ENCODE results near the gene MAP4K4.
"Not testable (repeated sequence)": the region's sequence is repeated elsewhere in the genome, so short reads cannot be mapped to it uniquely, and the experiment has no call there.

MAP4K4 gene

DNA sequence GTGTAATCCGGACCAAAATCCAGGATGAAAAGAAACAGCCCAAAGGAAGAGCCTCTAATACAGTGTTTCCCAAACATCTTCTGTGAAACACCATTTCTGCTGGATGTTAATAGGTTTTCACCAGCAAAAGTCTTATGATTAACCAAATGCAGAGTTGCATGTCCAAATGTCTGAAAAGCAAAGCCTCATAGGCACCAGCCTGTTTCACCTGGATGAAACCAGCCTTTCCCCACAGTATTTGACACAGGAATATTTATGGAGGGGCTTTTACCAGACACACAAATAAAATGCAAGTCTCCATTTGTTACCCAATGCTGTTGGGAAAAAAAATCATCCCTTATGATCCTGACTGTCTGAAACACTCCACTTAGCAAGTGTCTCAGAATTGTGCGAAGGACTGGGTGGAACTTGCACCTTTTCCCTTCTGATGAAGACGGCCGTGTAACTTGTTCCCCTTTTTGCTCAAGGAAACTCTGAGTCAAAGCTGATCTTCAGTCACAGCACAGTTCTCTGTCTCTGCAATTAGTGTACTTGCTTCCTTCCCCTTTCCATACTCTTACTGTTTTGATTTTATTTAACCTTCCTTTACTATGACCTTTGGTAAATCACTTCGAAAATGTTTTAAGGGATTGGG, 223.9 kb downstream of the MAP4K4 start:
- no peak for DNase-seq (ENCODE audit: low read depth)

DNA sequence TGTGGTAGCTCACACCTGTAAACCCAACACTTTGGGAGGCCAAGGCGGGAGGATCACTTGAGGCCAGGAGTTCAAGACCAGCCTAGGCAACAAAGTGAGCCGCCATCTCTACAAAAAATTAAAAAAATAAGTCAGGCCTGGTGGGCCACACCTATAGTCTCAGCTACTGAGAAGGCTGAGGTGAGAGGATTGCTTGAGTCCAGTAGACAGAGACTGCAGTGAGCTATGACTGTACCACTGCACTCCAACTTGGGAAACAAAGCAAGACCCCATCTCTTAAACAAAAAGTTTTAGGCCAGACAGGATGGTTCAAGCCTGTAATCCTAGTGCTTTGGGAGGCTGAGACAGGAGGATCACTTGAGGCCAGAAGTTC, 224.4 kb downstream of the MAP4K4 start:
- DNase-seq (ENCODE audit: low read depth) = no peak

DNA sequence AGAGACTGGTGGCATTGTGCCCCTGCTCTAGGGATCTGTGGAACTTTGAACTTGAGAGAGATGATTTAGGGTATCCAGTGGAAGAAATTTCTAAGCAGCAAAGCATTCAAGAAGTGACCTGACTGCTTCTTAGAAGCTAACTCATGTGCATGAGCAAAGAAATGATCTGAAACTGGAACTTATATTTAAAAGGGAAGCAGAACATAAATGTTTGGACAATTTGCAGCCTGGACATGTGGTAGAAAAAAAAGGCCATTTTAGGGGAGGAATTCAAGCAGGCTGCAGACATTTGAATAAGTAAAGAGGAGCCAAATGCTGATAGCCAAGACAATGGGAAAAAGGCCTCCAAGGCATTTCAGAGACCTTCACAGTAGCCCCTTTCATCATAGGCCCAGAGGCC, 226.8 kb downstream of the MAP4K4 start:
- DNase-seq (ENCODE audit: low read depth) = not testable (repeated sequence)

DNA sequence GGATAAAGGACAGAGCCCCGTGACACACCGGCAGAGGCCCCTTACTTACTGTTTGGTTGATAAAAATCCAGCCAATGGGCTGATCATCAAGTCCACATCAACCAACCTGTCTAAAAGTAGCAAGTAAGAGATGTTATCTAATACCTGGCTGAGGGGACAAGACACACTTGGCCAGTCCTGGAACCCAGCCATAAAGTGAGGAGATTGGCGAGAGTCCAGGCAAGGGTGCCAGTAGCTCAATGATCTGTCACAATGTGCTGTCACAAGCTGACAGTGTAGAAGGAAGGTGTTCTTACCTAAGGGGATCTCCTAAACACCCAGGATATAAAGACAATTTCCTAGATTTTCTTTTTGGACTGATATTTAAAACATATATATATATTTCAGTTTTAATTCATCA, 232.5 kb downstream of the MAP4K4 start:
- DNase-seq (ENCODE audit: low read depth) = no peak

DNA sequence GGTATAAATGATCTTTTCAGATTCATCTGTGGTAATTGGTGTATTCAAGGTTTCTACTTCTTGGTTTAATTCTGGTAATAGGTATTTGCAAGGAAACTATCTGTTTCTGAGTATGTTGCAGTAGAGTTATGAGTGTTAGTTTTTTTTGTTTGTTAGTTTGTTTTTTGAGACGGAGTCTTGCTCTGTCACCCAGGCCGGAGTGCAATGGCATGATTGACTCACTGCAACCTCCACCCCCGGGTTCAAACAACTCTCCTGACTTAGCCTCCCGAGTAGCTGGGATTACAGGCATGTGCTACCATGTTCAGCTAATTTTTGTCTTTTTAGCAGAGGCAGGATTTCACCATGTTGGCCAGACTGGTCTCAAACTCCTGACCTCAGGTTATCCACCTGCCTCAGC, 233.3 kb downstream of the MAP4K4 start:
- no peak for DNase-seq (ENCODE audit: low read depth)

DNA sequence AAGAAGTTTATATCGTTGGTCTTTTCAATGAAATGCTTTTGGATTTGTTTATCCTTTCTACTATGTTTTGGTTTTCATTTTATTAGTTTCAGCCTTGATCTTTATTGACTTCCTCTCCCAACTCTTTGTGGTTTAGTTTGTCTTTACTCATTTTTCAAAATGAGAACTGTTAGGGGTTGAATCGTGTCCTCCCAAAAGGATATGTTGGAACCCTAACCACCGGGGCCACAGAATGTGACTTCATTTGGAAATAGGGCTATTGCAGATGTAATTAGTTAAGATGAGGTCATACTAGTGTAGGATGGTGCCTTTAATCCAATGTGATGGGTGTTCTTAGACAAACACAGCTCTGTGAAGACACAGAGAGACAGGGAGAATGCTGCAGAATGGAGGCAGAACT, 233.9 kb downstream of the MAP4K4 start:
- DNase-seq (ENCODE audit: low read depth) = no peak

DNA sequence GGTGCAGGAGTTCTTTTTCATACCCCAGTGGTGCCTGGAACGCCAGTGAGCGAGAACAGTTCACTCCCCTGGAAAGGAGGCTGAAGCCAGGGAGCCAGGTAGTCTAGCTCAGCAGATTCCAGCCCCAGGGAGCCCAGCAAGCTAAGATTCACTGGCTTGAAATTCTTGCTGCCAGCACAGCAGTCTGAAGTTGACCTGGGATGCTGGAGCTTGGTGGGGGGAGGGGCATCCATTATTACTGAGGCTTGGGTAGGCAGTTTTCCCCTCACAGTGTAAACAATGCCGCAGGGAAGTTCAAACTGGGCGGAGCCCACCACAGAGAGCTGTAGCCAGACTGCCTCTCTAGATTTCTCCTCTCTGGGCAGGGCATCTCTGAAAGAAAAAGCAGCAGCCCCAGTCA, 238.3 kb downstream of the MAP4K4 start:
- DNase-seq (ENCODE audit: low read depth) = not testable (repeated sequence)

DNA sequence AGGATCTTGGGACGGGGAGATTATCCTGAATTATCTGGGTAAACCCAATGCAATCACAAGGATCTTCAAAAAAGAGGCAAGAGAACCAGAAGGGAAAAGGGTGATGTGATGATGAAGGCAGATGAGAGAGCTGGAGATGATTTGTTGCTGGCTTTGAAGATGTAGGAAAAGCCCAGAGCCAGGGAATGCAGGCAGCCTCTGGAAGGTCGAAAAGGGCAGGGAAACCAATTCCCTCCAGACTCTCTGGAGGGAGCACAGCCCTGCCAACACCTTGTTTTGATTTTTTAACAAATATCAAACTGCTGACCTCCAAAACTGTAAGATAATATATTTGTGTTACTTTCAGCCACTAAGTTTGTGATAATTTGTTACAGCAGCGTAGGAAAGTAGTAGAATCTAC, 245.3 kb downstream of the MAP4K4 start:
- DNase-seq (ENCODE audit: low read depth) = no peak

All from HS-27A (cell line).